ENCODE results near the gene NALCN. TPM values are rescaled to one million over a fixed set of nuclear protein-coding genes. Genes with fewer than 3 reads are reported as not detected.
A peak's percentile ranks its signal among the peaks of the same experiment; 100 is the strongest.

NALCN gene
- total RNA-seq, 1 donor from 2014 or later: 16.5 TPM

DNA sequence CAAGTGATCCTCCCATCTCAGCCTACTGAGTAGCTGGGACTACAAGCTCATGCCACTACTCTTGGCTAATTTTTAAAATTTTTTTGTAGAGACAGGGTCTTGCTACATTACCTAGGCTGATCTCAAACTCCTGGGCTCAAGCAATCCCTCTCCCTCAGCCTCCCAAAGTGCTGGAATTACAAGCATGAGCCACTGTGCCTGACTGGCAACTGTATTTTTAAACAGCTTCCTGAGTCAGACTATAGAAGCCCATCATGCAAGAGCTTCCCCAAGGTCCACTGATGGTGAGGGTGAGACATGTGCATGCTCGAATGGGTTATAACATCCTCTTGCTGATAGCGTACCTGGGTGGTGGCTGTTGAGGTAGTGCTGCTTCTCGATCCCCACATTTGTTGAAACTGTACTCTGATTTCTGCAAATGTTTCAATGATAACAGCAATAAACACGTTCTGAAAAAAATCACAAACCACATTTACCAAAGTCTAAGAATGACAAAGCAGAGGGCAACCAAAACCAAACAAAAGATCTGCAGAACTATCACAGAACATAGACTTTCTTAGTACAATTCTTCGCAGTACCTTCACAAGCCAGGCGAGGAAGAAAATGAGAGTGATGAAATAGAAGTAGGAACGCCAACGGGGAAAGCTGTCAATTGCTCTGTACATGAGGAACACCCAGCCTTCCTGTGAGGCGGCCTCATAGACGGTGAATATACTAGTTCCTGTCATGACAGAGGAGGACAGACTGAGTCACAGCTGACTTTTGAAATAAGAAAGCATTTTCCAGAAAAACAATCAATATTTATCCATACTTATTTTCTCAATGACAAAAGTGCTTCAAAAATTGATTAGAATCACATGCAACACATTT lies 124.4 kb downstream of the NALCN start:
- DNase-seq (ENCODE audit: low read depth in 2 of 2): peak; percentile 5 to 39

- no peak for DNase-seq (ENCODE audit: low read depth in 2 of 2)
These were observed 125.1 kb downstream of the NALCN start for GRCh38 chr13:101291206-101291605.

DNA sequence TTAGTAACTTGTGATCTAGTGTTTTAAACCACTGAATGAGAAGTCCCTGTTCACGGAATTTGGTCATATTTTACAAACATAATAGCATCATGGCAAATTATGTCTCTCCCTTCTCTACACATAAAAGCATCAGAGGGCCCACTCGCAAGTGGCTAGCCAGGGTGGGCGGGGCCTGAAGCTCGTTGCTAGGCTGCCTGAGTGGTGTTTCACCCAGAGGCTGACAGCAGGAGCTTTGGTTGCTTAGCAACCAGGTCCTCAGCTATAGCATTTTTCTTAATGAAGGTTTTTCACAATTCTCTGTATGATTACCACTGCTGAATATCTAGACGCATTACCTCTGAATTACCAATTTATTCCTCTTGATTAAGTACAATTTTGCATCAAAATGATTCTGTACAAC lies 126.5 kb downstream of the NALCN start:
- peak; percentile 42 to 52 for DNase-seq (ENCODE audit: low read depth in 2 of 2)

DNA sequence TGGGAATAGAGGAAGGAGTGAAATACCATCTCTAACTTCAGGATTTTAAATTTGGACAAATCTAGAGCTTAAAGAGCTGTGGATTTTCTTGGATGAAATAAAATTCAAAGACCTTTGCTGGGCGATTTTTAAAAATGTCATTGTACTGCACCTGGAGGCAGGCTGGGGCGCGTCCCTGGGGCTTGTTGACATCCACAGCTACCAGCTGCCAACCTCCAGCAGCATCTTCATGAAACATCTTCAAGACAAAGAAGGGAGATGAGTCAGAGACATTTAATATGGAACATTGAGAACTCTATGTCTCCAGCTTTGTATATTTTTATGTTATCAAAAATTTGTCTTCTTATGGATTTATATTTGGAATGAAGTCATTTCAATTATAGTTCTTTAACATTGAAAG lies 132.5 kb downstream of the NALCN start:
- no peak for DNase-seq (ENCODE audit: low read depth in 2 of 2)

DNA sequence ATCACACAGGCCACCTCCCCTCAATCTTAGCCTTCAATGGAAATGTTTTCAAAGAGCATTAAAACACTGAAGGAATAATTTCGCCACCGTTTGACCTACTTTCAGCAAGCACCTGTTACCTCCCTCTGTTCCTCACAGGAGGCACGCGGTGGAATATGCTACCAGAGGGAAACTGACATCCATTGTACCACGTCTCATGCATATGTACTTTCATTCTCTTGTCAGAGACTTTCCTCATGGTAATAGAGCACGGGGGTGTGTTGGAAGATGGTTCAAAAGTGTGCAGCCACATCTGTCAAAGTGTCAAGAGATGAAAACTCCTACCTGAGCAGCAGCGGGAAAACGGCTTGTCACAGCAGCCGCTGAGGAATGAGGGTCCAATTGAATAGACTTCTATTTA lies 143.4 kb downstream of the NALCN start:
- DNase-seq (ENCODE audit: low read depth in 2 of 2): no peak

DNA sequence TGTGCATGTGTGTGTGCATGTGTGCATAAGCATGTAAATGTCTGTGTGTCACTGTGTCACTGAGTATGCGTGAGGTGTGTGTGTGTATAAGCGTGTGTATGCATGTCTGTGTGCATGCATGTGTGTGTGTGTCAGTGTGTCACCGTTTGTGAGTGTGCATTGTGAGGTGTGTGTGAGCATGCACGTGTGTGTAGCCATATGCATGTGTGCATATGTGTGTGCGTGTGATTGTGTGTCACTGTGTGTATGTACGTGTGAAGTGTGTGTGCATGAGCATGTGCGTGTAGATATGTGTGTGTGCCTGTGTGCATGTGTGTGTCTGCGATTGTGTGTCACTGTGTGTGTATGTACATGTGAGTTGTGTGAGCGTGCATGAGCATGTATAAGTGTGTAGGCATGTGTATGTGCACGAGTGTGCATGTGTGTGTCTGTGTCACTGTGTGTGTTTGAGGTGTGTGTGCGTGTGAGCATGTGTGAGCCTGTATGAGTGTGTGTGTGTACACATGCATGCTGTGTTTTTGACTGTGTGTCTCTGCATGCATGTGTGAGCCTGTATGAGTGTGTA lies 144.5 kb downstream of the NALCN start:
- no peak for DNase-seq (ENCODE audit: low read depth in 2 of 2)

- DNase-seq (ENCODE audit: low read depth in 2 of 2): peak in 1 of 2 donors; percentile 27
These were observed 148.7 kb downstream of the NALCN start for GRCh38 chr13:101267656-101268055.

- DNase-seq (ENCODE audit: low read depth in 2 of 2): peak in 1 of 2 donors; percentile 50
These were observed 150.4 kb downstream of the NALCN start for GRCh38 chr13:101265934-101266333.

GRCh38 chr13:101264931-101265330 lies 151.4 kb downstream of the NALCN start:
- no peak for DNase-seq (ENCODE audit: low read depth in 2 of 2)

DNA sequence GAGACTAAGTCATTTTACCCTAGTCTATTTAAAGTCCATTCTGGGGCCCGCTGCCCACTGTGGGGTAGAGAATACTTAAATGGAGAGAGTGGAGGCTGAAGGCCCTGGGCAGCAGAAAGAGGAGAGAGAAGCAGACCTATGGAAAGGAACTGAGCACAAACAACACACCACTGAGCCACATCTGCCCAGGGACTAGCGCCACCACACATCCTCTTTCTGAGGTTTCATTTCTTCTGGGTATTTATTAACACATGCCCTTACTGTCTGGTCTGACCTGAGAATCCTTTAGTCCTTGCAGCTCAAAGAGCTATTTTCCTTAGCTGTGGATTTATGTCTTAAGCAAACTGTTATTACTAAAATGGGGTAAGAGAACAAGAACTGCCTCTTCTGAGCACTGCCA lies 154.0 kb downstream of the NALCN start:
- no peak for DNase-seq (ENCODE audit: low read depth in 2 of 2)

DNA sequence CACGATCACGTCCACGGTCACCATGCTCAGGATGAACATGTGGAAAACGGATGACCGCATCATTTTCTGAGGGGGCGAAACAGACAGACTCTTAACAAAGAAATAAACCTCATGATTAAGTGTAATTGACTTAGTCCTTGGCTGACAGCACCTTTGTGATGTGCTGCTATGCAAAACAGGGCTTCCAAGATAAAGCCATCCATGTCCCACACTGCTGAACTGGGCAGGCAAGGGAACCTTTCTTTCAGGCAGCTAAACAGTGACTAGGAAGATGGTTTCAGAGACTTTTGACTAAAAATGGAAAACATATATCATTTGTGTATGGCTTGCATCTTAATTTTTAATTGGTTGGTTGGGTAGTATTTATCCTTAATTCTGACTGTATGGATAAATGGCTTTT lies 157.8 kb downstream of the NALCN start:
- DNase-seq (ENCODE audit: low read depth in 2 of 2): no peak

DNA sequence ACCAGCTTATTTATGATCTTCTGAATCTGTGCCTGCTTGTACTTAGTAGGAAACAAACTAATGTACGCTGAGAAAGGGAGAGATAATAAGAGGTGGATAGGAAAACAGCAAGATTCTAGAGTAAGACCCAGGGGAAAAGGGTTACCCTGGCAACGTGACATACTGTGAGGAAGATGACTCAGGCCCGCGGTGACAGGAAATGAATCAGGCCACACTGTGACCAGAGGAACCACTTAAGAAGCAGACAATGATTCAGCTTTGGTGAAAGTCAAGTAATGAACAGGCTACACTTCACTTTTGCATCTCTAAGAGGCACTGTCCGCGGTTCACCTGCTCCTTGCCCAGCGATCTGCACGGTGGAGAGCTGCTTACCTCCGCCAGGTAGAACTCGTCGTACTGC lies 158.2 kb downstream of the NALCN start:
- peak; percentile 48 to 93 for DNase-seq (ENCODE audit: low read depth in 2 of 2)

- DNase-seq (ENCODE audit: low read depth in 2 of 2): no peak
These were observed 167.4 kb downstream of the NALCN start for GRCh38 chr13:101248739-101249514.

GRCh38 chr13:101242720-101243119 lies 173.6 kb downstream of the NALCN start:
- DNase-seq (ENCODE audit: low read depth in 2 of 2): peak in 1 of 2 donors; percentile 21

DNA sequence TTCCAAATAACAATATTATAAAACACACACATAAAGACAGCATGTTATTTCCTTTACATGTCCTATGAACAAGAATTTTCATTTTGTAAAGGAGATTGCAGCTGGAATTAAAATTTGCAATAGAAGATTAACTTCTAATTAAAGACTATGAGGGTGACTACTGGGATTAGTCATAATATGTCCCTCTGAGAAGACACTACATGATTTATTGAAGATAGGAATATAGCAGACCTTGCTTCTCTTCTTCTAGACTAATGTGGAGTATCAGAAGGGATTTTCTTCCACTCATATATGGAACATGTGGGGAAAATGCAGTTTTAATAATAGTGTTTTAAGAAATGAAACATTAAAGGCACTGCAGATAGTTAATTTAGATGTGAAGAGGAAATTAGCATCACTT lies 177.8 kb downstream of the NALCN start:
- DNase-seq (ENCODE audit: low read depth in 2 of 2): no peak

DNA sequence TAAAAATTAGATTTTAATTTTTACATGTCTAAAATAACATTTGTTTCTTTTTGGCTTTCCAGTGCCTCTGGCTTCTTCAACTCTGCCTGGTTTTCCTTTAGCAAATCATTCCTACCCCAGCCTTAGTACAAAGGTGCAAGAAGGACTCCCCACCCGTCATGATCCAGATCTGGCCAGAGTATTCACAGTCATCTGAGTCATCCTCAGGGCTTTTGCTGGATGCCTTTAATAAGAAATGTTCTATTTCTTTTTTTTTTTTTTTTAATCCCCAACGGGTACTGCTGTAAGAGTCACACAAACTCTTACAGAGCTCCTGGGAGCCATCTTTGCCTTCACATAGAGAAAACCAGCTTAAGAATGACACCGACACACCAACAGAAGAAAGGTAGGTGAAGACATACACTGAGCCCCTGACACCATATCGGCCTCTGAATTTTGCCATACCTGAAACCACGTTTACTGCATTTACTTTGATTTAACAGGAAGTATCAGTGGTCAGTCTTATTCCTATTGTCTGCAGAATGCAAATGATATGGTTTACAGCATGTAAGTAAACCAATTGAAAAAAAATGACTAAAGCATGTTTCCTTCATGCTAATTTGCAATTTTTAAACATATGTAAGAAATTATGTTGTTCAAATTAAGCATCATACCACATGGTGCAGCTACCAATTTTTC lies 184.4 kb downstream of the NALCN start:
- no peak for DNase-seq (ENCODE audit: low read depth in 2 of 2)

DNA sequence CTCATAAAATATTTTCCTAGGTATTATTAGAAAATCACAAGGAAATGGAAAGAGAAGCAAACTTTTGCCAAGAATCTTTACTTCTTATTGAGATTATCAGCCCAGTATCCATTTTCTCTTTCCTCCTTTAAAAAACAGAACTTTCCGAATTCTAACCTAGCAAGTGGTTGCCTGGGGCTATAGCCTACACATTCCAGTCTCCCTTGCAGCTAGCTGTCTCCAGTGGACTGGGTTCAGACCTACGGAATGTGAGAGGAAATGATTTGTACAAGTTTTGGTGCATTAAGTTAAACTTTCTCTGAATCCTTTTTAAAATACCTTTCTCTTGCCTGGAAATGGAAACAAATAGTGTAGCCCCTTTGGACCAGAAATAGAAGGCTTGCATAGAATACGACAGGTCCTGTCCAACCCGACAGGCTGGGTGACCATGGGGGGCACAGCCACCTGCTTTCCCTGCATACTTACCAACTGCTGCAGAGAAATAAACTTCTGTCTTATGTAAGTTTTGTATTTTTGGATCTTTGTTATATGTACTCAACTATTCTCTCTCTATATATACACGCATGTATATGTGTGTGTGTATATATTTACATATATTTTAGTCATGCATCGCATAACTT lies 185.9 kb downstream of the NALCN start:
- DNase-seq (ENCODE audit: low read depth in 2 of 2): no peak

DNA sequence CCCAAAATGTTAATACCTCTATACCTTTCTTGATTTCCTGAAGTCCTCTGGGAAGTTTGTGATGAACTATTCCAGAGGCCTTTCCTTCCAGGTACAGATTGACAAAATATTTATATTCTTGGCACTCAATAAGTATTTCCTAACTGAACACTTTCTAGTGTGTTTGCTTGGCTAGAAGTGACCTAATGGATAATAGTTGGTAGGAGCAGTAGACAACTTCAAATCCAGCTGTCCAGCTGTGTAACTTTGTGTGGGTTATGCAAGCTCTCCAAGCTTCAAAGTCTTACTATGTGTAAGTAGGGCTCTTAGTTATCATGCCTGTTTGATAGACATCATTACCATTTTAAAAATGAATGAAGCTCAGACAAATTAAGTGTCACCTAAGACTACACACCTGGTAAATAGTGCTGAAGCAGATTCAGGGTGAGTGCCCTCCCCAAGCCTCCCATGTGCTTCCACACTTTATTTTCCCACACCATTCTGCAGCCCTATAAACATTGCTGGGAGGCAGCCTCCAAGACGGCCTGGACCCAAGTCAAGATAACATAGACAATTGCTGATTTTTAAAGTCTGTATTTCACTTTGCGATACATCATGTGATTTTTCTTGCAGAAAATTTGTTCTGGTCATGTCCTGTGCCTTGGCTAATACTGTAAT lies 196.6 kb downstream of the NALCN start:
- DNase-seq (ENCODE audit: low read depth in 2 of 2): no peak

DNA sequence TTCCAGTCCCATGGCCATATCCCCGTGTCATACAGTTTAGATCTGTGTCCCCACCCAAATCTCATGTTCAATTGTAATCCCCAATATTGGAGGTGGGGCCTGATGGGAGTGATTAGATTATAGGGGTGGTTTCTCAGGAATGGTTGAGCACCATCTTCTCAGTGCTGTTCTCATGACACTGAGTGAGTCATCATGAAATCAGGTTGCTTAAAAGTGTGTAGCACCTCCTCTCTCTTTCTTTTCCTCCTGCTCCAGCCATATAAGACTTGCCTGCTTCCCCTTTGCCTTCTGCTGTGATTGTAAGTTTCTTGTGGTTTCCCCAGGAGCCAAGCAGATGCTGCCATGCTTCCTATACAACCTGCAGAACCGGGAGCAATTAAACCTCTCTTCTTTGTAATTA lies 197.8 kb downstream of the NALCN start:
- no peak for DNase-seq (ENCODE audit: low read depth in 2 of 2)

DNA sequence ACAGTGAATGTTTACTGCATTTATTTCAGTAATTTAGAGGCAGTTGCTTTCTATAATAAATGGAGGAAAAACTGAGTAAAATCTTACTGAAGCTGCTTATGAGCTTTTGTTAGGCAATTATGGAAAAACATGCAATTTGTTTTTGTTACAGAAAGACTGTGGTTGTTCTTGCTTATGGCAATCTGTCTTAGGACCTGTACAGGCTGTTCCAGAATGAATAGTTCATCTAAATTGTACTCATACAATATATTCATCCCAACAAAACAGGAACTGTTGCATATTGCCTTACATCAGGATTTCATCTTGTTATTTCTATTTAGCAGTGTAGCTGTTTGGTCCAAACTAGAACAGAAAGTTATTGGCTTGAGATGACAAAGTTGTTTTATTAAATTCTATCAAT lies 199.2 kb downstream of the NALCN start:
- no peak for DNase-seq (ENCODE audit: low read depth in 2 of 2)

GRCh38 chr13:101211261-101211660 lies 205.0 kb downstream of the NALCN start:
- peak; percentile 74 to 89 for DNase-seq (ENCODE audit: low read depth in 2 of 2)
